Liver (tissue), 9 donors: ENCODE data around the gene THEM4. TPM values are rescaled to one million over a fixed set of nuclear protein-coding genes. Genes with fewer than 3 reads are reported as not detected.

Experiments used
- DNase-seq: peaks from one replicate; pipeline ENCODE4 v3.0.0-alpha.2; 2017; ENCODE audit warnings: low spot score
- H3K27ac ChIP-seq, 2 donors: one replicate each; pipeline ENCODE4 v1.7.0; 2013; ENCODE audit warnings: inconsistent platforms in 2 of 2, low read length in 2 of 2, control low read depth in 1 of 2, low read depth in 1 of 2, mild to moderate bottlenecking in 1 of 2
- H3K27me3 ChIP-seq, 4 donors: one replicate each; pipeline versions ENCODE4 v1.6.1 to v1.7.0; 2013; ENCODE audit warnings: low read length in 3 of 4, inconsistent platforms in 1 of 4, mild to moderate bottlenecking in 1 of 4, moderate library complexity in 1 of 4; ENCODE audit not compliant: control insufficient read depth in 4 of 4, insufficient read depth in 4 of 4
- H3K36me3 ChIP-seq, 4 donors: one replicate each; pipeline versions ENCODE4 v1.6.1 to v1.7.0; 2013; ENCODE audit warnings: low read length in 3 of 4, mild to moderate bottlenecking in 3 of 4, low read depth in 1 of 4, moderate library complexity in 1 of 4; ENCODE audit not compliant: control insufficient read depth in 4 of 4, insufficient read depth in 3 of 4
- H3K4me1 ChIP-seq, 4 donors: one replicate each; pipeline versions ENCODE4 v1.6.1 to v1.7.0; 2013; ENCODE audit warnings: low read length in 3 of 4, mild to moderate bottlenecking in 3 of 4, moderate library complexity in 1 of 4; ENCODE audit not compliant: control insufficient read depth in 4 of 4, insufficient read depth in 4 of 4
- H3K4me3 ChIP-seq, 3 donors: one replicate each; pipeline versions ENCODE4 v1.6.1 to v1.7.0; 2013; ENCODE audit warnings: low read length in 3 of 3, control low read depth in 1 of 3, low read depth in 1 of 3, mild to moderate bottlenecking in 1 of 3
- H3K9ac ChIP-seq, 2 donors: one replicate each; pipeline ENCODE4 v1.7.0; 2013; ENCODE audit warnings: low read length in 2 of 2, mild to moderate bottlenecking in 2 of 2, moderate library complexity in 2 of 2, control low read depth in 1 of 2, low read depth in 1 of 2
- H3K9me3 ChIP-seq, 4 donors: one replicate each; pipeline versions ENCODE4 v1.6.1 to v1.7.0; 2013; ENCODE audit warnings: low read length in 3 of 4; ENCODE audit not compliant: control insufficient read depth in 4 of 4
- ATF3 ChIP-seq: IDR thresholded peaks from 2 replicates; pipeline ENCODE4 v1.6.1; 2016; ENCODE audit warnings: antibody characterized with exemption
- EGR1 ChIP-seq, 2 donors: IDR thresholded peaks; 2 replicates each; pipeline ENCODE4 v1.6.1; 2016 to 2018; ENCODE audit warnings: antibody characterized with exemption in 2 of 2, low read depth in 2 of 2
- FOXA1 ChIP-seq: IDR thresholded peaks from 2 replicates; pipeline ENCODE4 v1.6.1; 2016; ENCODE audit warnings: antibody characterized with exemption
- FOXA2 ChIP-seq: IDR thresholded peaks from 2 replicates; pipeline ENCODE4 v1.6.1; 2016; ENCODE audit warnings: antibody characterized with exemption
- GABPA ChIP-seq, 2 donors: IDR thresholded peaks in 1 of 2; conservative IDR thresholded peaks in 1 of 2; 2 replicates each; pipeline ENCODE4 v1.6.1; 2016; ENCODE audit warnings: antibody characterized with exemption in 2 of 2, mild to moderate bottlenecking in 1 of 2, moderate library complexity in 1 of 2
- HNF4G ChIP-seq: IDR thresholded peaks from 2 replicates; pipeline ENCODE4 v1.6.1; 2016; ENCODE audit warnings: antibody characterized with exemption
- JUND ChIP-seq, 2 donors: IDR thresholded peaks; 2 replicates each; pipeline ENCODE4 v1.6.1; 2016; ENCODE audit warnings: antibody characterized with exemption in 2 of 2
- NR2F2 ChIP-seq: IDR thresholded peaks from 2 replicates; pipeline ENCODE4 v1.6.1; 2016; ENCODE audit warnings: antibody characterized with exemption
- RAD21 ChIP-seq, 2 donors: IDR thresholded peaks; 2 replicates each; pipeline ENCODE4 v1.6.1; 2016; ENCODE audit warnings: antibody characterized with exemption in 2 of 2, mild to moderate bottlenecking in 2 of 2
- SP1 ChIP-seq: IDR thresholded peaks from 2 replicates; pipeline ENCODE4 v1.6.1; 2018; ENCODE audit warnings: antibody characterized with exemption, mild to moderate bottlenecking
- ZBTB33 ChIP-seq: IDR thresholded peaks from 2 replicates; pipeline ENCODE4 v1.6.1; 2016; ENCODE audit warnings: antibody characterized with exemption
- WGBS: extraction: QIAGEN DNeasy Blood & Tissue Kit; methylation state at CpG from one replicate; pipeline ENCODE4 v1.1.7; 2013; 5-methylcytosine and 5-hydroxymethylcytosine counted together
- polyA plus RNA-seq, 2 donors: library from polyadenylated mRNA; stranded (reverse) in 1 of 2; unstranded in 1 of 2; fragments of 200-250 nt in 1 of 2; fragments of >200 nt in 1 of 2; fragmentation: Nextera tagmentation in 1 of 2; extraction: Ambion mirVana in 1 of 2; gene quantifications; one replicate each; pipeline versions ENCODE4 v1.2.1 to v1.2.3, GENCODE V29; 2013 to 2015
- total RNA-seq, 2 donors: library from RNA; depleted of rRNA; stranded (reverse); fragments of >200 nt; gene quantifications; one replicate each; pipeline ENCODE4 v1.2.3, GENCODE V29; 2014
- TF ChIP-seq, protein P1 (sequence below): fragments of 150-350 bp; IDR thresholded peaks from 2 replicates; pipeline ENCODE4 v1.5.1; 2017; ENCODE audit warnings: improper control_type of control experiment, low read depth, low read length; ENCODE audit not compliant: missing input control
- TF ChIP-seq, protein P2 (sequence below): IDR thresholded peaks from 2 replicates; pipeline ENCODE4 v1.6.1; 2016; ENCODE audit warnings: antibody characterized with exemption, mild to moderate bottlenecking
- TF ChIP-seq, protein P3 (sequence below): IDR thresholded peaks from 2 replicates; pipeline ENCODE4 v1.6.1; 2016; ENCODE audit warnings: antibody characterized with exemption
- donor health status: healthy.
- donor health status: healthy.
- donor health status: healthy.
- donor health status: healthy.
- donor health status: healthy.

THEM4 gene
- total and polyA plus RNA-seq, 4 donors = 6.1 to 16.2 (median 9.8) TPM

DNA sequence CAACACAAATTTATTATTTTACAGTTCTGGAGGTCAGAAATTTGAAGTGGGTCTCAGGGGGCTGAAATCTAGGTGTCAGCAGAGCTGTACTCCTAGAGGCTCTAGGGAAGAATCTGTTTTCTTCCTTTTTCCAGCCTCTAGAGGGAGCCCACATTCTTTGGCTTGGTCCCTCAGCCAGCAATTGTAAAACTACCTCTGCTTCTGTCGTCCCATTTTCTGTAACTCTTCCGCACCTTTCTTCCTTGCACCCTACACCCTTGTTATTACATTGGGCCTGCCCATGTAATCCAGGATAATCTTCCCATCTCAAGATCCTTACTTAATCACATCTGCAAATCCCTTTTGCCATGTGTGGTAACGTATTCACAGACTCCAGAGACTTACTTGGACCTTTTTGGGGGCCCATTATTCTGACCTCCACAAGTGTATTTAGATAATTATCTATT, 24.8 kb upstream of the THEM4 start:
- WGBS = 30% methylated on average over 3 of the region's 3 CpGs
- Histone ChIP-seq H3K9me3 (no peaks in the 10 kb centered on the region), H3K36me3 (no peaks in the 10 kb centered on the region), H3K27me3 (no peaks in the 10 kb centered on the region), H3K9ac (no peak overlapping the region), H3K4me1 (peaks cover 0 to 7% (median 2%) of the 10 kb centered on the region in 4 donors), H3K27ac (no peak overlapping the region), H3K4me3 (no peak overlapping the region)
- TF ChIP-seq, protein P1, sequence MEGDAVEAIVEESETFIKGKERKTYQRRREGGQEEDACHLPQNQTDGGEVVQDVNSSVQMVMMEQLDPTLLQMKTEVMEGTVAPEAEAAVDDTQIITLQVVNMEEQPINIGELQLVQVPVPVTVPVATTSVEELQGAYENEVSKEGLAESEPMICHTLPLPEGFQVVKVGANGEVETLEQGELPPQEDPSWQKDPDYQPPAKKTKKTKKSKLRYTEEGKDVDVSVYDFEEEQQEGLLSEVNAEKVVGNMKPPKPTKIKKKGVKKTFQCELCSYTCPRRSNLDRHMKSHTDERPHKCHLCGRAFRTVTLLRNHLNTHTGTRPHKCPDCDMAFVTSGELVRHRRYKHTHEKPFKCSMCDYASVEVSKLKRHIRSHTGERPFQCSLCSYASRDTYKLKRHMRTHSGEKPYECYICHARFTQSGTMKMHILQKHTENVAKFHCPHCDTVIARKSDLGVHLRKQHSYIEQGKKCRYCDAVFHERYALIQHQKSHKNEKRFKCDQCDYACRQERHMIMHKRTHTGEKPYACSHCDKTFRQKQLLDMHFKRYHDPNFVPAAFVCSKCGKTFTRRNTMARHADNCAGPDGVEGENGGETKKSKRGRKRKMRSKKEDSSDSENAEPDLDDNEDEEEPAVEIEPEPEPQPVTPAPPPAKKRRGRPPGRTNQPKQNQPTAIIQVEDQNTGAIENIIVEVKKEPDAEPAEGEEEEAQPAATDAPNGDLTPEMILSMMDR = peak; percentile 79
- no peak for TF ChIP-seq FOXA1
- peak; percentile 96 to 97 for TF ChIP-seq RAD21 (IDR thresholded peaks at IDR 0.05)
- no peak for DNase-seq

DNA sequence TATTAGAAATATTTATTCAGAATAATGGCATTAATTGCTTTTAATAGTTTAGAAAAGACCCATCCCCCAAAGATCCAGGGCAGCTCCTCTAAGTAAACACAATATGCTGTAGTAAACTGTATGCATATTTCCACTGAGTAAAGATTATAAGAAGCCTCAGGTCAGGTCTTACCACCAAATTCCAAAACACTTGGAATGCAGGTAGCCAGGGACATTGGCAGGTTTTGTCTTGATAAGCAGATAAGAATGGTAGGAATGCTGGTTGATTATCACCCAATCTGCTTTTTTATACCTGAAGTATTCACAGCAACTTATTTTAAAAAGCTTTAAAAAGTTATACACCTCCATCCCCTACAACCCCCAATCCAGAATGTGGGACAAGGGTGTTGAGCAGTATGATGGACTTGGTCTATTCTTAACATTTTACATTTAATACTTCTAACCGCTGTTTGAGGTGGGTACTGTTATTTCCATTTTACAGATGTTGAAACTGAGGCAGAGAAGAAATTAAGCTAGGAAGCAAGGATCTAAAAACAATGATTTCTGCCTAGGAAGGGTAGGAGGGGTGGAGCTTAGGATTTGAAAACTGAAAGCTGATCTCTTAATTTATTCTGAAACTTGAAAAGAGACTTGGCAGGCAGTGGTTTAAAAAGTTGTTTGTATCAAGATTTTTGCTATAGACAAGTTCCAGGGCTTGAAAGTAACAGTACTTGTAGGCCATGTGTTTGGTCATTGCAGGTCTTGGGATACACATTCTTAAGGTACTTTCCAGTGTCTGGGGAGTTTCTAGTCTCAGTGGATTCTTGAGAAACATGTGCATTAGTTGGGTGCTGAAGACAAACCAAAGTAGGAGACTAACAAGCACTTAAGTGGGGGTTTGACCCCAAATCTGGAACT, 15.6 kb upstream of the THEM4 start:
- TF ChIP-seq GABPA (IDR thresholded peaks at IDR 0.05 in 1 of 2, conservative IDR thresholded peaks at IDR 0.05 in 1 of 2) (no peak), JUND (IDR thresholded peaks at IDR 0.05) (no peak), ZBTB33 (no peak), SP1 (no peak), EGR1 (IDR thresholded peaks at IDR 0.05; ENCODE audit: low read depth in 2 of 2) (no peak), ATF3 (no peak), HNF4G (no peak), FOXA2 (no peak), NR2F2 (no peak)
- TF ChIP-seq, protein P1 = no peak
- TF ChIP-seq, protein P2, sequence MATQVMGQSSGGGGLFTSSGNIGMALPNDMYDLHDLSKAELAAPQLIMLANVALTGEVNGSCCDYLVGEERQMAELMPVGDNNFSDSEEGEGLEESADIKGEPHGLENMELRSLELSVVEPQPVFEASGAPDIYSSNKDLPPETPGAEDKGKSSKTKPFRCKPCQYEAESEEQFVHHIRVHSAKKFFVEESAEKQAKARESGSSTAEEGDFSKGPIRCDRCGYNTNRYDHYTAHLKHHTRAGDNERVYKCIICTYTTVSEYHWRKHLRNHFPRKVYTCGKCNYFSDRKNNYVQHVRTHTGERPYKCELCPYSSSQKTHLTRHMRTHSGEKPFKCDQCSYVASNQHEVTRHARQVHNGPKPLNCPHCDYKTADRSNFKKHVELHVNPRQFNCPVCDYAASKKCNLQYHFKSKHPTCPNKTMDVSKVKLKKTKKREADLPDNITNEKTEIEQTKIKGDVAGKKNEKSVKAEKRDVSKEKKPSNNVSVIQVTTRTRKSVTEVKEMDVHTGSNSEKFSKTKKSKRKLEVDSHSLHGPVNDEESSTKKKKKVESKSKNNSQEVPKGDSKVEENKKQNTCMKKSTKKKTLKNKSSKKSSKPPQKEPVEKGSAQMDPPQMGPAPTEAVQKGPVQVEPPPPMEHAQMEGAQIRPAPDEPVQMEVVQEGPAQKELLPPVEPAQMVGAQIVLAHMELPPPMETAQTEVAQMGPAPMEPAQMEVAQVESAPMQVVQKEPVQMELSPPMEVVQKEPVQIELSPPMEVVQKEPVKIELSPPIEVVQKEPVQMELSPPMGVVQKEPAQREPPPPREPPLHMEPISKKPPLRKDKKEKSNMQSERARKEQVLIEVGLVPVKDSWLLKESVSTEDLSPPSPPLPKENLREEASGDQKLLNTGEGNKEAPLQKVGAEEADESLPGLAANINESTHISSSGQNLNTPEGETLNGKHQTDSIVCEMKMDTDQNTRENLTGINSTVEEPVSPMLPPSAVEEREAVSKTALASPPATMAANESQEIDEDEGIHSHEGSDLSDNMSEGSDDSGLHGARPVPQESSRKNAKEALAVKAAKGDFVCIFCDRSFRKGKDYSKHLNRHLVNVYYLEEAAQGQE = no peak
- TF ChIP-seq, protein P3, sequence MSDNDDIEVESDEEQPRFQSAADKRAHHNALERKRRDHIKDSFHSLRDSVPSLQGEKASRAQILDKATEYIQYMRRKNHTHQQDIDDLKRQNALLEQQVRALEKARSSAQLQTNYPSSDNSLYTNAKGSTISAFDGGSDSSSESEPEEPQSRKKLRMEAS = no peak
- 96% methylated on average over 1 of the region's 1 CpG for WGBS

More for the DNA sequence above, 15.6 kb upstream of the THEM4 start:
- Histone ChIP-seq H3K9me3 (no peaks in the 10 kb centered on the region), H3K27ac (no peak overlapping the region), H3K36me3 (no peaks in the 10 kb centered on the region), H3K27me3 (no peaks in the 10 kb centered on the region), H3K9ac (no peak overlapping the region), H3K4me1 (no peaks in the 10 kb centered on the region), H3K4me3 (no peak overlapping the region)
- DNase-seq = no peak
